ENCODE measurements around the gene IFT43. TPM values are rescaled to one million over a fixed set of nuclear protein-coding genes. Genes with fewer than 3 reads are reported as not detected.
A peak's percentile ranks its signal among the peaks of the same experiment; 100 is the strongest.

IFT43 gene
- total RNA-seq, 1 experiment from 2014 or later: 18.6 TPM

DNA sequence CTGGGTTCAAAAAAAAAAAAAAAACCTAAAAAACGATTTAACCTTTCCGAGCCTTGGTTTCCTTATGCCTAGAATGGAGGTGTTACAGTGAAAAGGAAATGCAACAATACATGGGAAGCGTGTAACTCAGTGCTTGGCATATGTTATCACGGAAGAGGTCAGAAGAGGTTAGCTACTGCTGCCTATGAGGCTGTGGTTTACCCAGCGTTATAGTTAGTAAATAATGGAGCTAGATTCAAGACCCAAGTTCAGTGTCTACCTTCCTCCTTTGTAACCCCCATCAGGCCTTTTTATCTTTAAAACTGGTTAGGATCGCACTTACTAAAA lies 839 bp downstream of the IFT43 start:
- no peak overlapping the region for H4K8ac ChIP-seq (replicated peaks; ENCODE audit: insufficient read length, low read depth, low read length)
- H3T11ph ChIP-seq (ENCODE audit: low read length): no peak overlapping the region
- H2AK5ac ChIP-seq (ENCODE audit: insufficient read length, low read length): no peak overlapping the region
- no peaks in the 10 kb centered on the region for H4K20me1 ChIP-seq (ENCODE audit: control insufficient read depth, insufficient read depth, insufficient read length)
- no peak overlapping the region for H4K5ac ChIP-seq (ENCODE audit: insufficient read length, low read depth, low read length)
- peaks cover 13 to 15% of the 10 kb centered on the region in 2 experiments for H3K4me1 Mint-ChIP-seq
- no peak overlapping the region for H3K23ac ChIP-seq (ENCODE audit: insufficient read length, low read depth, low read length)
- H3K4ac ChIP-seq (ENCODE audit: low read depth, low read length): no peak overlapping the region
- no peak overlapping the region for H2BK120ac ChIP-seq (ENCODE audit: low read depth, low read length, poor library complexity, severe bottlenecking)
- H3K9me3 ChIP-seq (ENCODE audit: control insufficient read depth, low read depth, low read length): no peaks in the 10 kb centered on the region
- TF ChIP-seq, protein P1, sequence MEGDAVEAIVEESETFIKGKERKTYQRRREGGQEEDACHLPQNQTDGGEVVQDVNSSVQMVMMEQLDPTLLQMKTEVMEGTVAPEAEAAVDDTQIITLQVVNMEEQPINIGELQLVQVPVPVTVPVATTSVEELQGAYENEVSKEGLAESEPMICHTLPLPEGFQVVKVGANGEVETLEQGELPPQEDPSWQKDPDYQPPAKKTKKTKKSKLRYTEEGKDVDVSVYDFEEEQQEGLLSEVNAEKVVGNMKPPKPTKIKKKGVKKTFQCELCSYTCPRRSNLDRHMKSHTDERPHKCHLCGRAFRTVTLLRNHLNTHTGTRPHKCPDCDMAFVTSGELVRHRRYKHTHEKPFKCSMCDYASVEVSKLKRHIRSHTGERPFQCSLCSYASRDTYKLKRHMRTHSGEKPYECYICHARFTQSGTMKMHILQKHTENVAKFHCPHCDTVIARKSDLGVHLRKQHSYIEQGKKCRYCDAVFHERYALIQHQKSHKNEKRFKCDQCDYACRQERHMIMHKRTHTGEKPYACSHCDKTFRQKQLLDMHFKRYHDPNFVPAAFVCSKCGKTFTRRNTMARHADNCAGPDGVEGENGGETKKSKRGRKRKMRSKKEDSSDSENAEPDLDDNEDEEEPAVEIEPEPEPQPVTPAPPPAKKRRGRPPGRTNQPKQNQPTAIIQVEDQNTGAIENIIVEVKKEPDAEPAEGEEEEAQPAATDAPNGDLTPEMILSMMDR (conservative IDR thresholded peaks at IDR 0.05): no peak
- H3K18ac ChIP-seq (ENCODE audit: insufficient read length, low read depth, low read length): no peak overlapping the region
- H3K9me3 Mint-ChIP-seq: no peaks in the 10 kb centered on the region; a peak in 1 of 5 replicates
- H3K4me3 Mint-ChIP-seq: peak overlapping the region; percentile 92 to 95
- H3K27me3 ChIP-seq (ENCODE audit: insufficient read depth, low read length): peaks cover 2% of the 10 kb centered on the region; the same call in 1 of the 2 replicates
- H3K4me1 ChIP-seq (ENCODE audit: insufficient read depth, low read length): no peaks in the 10 kb centered on the region
- DNase-seq: no peak
- no peak overlapping the region for H3K14ac ChIP-seq (ENCODE audit: insufficient read depth, low read length)
- H3K9ac ChIP-seq (ENCODE audit: extremely low read depth, insufficient read length, low read length): no peak overlapping the region
- H3K27ac ChIP-seq (ENCODE audit: insufficient read length, low read depth, low read length): no peak overlapping the region
- H3K56ac ChIP-seq (ENCODE audit: insufficient read length, low read depth, low read length): no peak overlapping the region
- no peak overlapping the region for H2BK12ac ChIP-seq (ENCODE audit: insufficient read length, low read depth, low read length)
- H3K79me2 ChIP-seq (ENCODE audit: insufficient read depth, low read length): no peaks in the 10 kb centered on the region
- peak overlapping the region; percentile 76 for H3K4me2 ChIP-seq (ENCODE audit: insufficient read depth, insufficient read length, low read length)
- H2BK5ac ChIP-seq (ENCODE audit: insufficient read length, low read length): no peak overlapping the region
- WGBS (ENCODE audit: extremely low coverage, insufficient read length, low lambda C conversion rate): no CpG with 5 or more reads among the region's 6 CpGs
- H2AFZ ChIP-seq (ENCODE audit: low read length): no peak overlapping the region
- H3K27me3 Mint-ChIP-seq (ENCODE audit: low read depth): peaks cover 36% of the 10 kb centered on the region
- no peak overlapping the region for H4K91ac ChIP-seq (ENCODE audit: insufficient read length, low read depth, low read length)
- H2BK20ac ChIP-seq (ENCODE audit: low read depth, low read length, poor library complexity, severe bottlenecking): no peak overlapping the region
- peaks cover 11% of the 10 kb centered on the region for H3K23me2 ChIP-seq (ENCODE audit: insufficient read length, low read depth, low read length, poor library complexity, severe bottlenecking)
- peak overlapping the region in 1 of 3 experiments; percentile 93; a peak in 2 of 7 replicates for H3K27ac Mint-ChIP-seq
- no peaks in the 10 kb centered on the region for H3K79me1 ChIP-seq (ENCODE audit: insufficient read depth, low read depth, low read length, poor library complexity, severe bottlenecking)
- no peak overlapping the region for H2BK15ac ChIP-seq (ENCODE audit: low read depth, low read length)
- peaks cover 0 to 12% (median 6%) of the 10 kb centered on the region in 3 experiments; a peak in 4 of 7 replicates for H3K36me3 Mint-ChIP-seq (ENCODE audit: insufficient read depth in 1 of 3, low read depth in 3 of 3)
